CD4-positive, CD25-positive, alpha-beta regulatory T cell (primary cell): Measurements from ENCODE around the gene CFAP221. TPM values are rescaled to one million over a fixed set of nuclear protein-coding genes. Genes with fewer than 3 reads are reported as not detected.
"Not testable (repeated sequence)": the region's sequence is repeated elsewhere in the genome, so short reads cannot be mapped to it uniquely, and the experiment has no call there.

Experiments
- ATAC-seq, 2 donors: fragments of 150-1000 bp; cut with Tn5 transposase; one replicate each; pipeline ENCODE4 v1.10.0; 2021; ENCODE audit warnings: low read depth in 2 of 2, moderate number of reproducible peaks in 2 of 2, moderate library complexity in 1 of 2
- DNase-seq, 3 donors: peaks; one replicate each; pipeline versions ENCODE4 v3.0.0 to v3.0.0-alpha.2; 2012 to 2022; ENCODE audit warnings: mixed read lengths in 1 of 3
- H3K27ac ChIP-seq: one replicate; pipeline ENCODE4 v1.7.0; 2013; ENCODE audit warnings: mild to moderate bottlenecking, low read length; ENCODE audit not compliant: insufficient read depth, poor library complexity, severe bottlenecking
- H3K27me3 ChIP-seq: one replicate; pipeline ENCODE4 v1.7.0; 2013; ENCODE audit warnings: low read length; ENCODE audit not compliant: control insufficient read depth, insufficient read depth
- H3K36me3 ChIP-seq: one replicate; pipeline ENCODE4 v1.7.0; 2013; ENCODE audit warnings: mild to moderate bottlenecking, low read length, moderate library complexity; ENCODE audit not compliant: control insufficient read depth, insufficient read depth
- H3K4me1 ChIP-seq: 2 replicates; pipeline ENCODE4 v1.7.0; 2013; ENCODE audit warnings: mild to moderate bottlenecking, low read length; ENCODE audit not compliant: insufficient read depth, control insufficient read depth, poor library complexity, severe bottlenecking
- H3K4me3 ChIP-seq: one replicate; pipeline ENCODE4 v1.7.0; 2013; ENCODE audit warnings: low read depth, mild to moderate bottlenecking, low read length, moderate library complexity
- H3K9me3 ChIP-seq, 2 experiments: 1 replicate in 1 of 2; 2 replicates in 1 of 2; pipeline ENCODE4 v1.7.0; 2013; ENCODE audit warnings: low read length in 2 of 2, mild to moderate bottlenecking in 1 of 2, moderate library complexity in 1 of 2; ENCODE audit not compliant: control insufficient read depth in 2 of 2
- H3K27ac Mint-ChIP-seq, 3 donors: one replicate each; pipeline ENCODE4 v1.8.0; 2020 to 2022; ENCODE audit warnings: mild to moderate bottlenecking in 3 of 3, mixed read lengths in 3 of 3, moderate library complexity in 2 of 3
- H3K27me3 Mint-ChIP-seq: one replicate; pipeline ENCODE4 v1.8.0; 2022; ENCODE audit warnings: mild to moderate bottlenecking, mixed read lengths
- H3K36me3 Mint-ChIP-seq: one replicate; pipeline ENCODE4 v1.8.0; 2020; ENCODE audit warnings: mixed read lengths
- H3K4me1 Mint-ChIP-seq, 4 donors: one replicate each; pipeline ENCODE4 v1.8.0; 2020 to 2022; ENCODE audit warnings: mixed read lengths in 4 of 4, mild to moderate bottlenecking in 1 of 4
- H3K4me3 Mint-ChIP-seq, 4 donors: one replicate each; pipeline ENCODE4 v1.8.0; 2020 to 2022; ENCODE audit warnings: mild to moderate bottlenecking in 4 of 4, mixed read lengths in 4 of 4, moderate library complexity in 3 of 4
- H3K9me3 Mint-ChIP-seq, 7 donors: one replicate each; pipeline ENCODE4 v1.8.0; 2020 to 2022; ENCODE audit warnings: mixed read lengths in 7 of 7, mild to moderate bottlenecking in 3 of 7, moderate library complexity in 2 of 7
- polyA plus RNA-seq, 4 donors: library from polyadenylated mRNA; unstranded; fragments of 300-500 nt; fragmentation: Illumina TruSeq; gene quantifications; one replicate each; pipeline ENCODE4 v1.2.3, GENCODE V29; 2021
- total RNA-seq: library from RNA; stranded (reverse); gene quantifications from one replicate; pipeline ENCODE4 v1.2.3, GENCODE V29; 2022

CFAP221 gene
- total and polyA plus RNA-seq, 5 donors from 2014 or later: not detected

- ATAC-seq (no peak), DNase-seq (no peak)
- Histone ChIP-seq H3K9me3 (no peaks in the 10 kb centered on the region), H3K36me3 (no peaks in the 10 kb centered on the region), H3K4me3 (no peak overlapping the region), H3K4me1 (no peaks in the 10 kb centered on the region), H3K27me3 (peaks cover 2% of the 10 kb centered on the region), H3K27ac (no peak overlapping the region)
- Mint-ChIP-seq H3K27ac (no peak overlapping the region), H3K4me1 (no peaks in the 10 kb centered on the region), H3K4me3 (no peak overlapping the region), H3K36me3 (no peaks in the 10 kb centered on the region), H3K27me3 (peaks cover 4% of the 10 kb centered on the region), H3K9me3 (peaks cover 0 to 5% (median 0%) of the 10 kb centered on the region in 7 donors)
Measured at GRCh38 chr2:119596638-119597037, 52.4 kb downstream of the CFAP221 start.

DNA sequence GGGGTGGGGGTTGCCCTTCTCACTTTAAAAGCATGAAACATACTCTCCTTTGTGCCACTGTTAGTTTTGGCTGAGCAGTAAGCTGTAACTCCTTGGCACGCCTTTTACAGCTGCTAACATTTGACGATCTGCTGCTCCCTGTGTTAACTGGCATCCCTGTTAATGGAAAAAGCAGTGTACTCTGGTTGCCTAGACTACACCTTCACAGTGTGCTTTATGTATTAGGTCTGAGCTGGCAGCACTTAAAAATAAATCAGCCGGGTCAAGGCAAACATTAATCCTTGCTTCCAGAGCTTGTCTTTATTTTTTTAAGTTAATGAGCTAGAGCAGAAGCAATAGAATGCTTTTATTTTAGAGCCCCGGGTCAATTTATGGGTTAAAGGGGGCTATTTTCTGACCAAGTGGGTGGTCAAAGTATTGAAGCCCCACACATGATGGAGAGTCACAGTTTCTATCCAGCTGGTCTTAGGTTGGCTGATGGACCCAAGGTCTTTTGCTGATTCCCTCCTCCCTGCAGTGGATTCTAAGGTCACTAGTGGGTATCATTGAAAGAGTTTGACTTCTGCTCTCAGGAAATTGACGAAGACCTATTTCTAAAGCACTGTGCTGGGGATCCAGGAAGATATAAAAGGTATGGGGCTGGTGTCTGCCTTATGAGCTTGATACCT lies 54.5 kb downstream of the CFAP221 start:
- Mint-ChIP-seq H3K27ac (peak overlapping the region in 1 of 3 donors; percentile 65), H3K4me1 (no peaks in the 10 kb centered on the region), H3K27me3 (no peaks in the 10 kb centered on the region), H3K36me3 (no peaks in the 10 kb centered on the region), H3K4me3 (no peak overlapping the region), H3K9me3 (peaks cover 0 to 5% (median 0%) of the 10 kb centered on the region in 7 donors)
- DNase-seq (no peak), ATAC-seq (no peak)
- Histone ChIP-seq H3K4me3 (no peak overlapping the region), H3K9me3 (no peaks in the 10 kb centered on the region), H3K27me3 (peaks cover 3% of the 10 kb centered on the region), H3K4me1 (no peaks in the 10 kb centered on the region), H3K36me3 (no peaks in the 10 kb centered on the region), H3K27ac (no peak overlapping the region)

GRCh38 chr2:119599384-119599783 lies 55.1 kb downstream of the CFAP221 start:
- Histone ChIP-seq H3K4me1 (no peaks in the 10 kb centered on the region), H3K4me3 (no peak overlapping the region), H3K9me3 (no peaks in the 10 kb centered on the region), H3K36me3 (no peaks in the 10 kb centered on the region), H3K27me3 (peaks cover 3% of the 10 kb centered on the region), H3K27ac (no peak overlapping the region)
- peaks cover 3% of the 10 kb centered on the region for H3K27me3 Mint-ChIP-seq
- no peaks in the 10 kb centered on the region for H3K36me3 Mint-ChIP-seq
- H3K4me1 Mint-ChIP-seq: no peaks in the 10 kb centered on the region
- DNase-seq (no peak), ATAC-seq (no peak)
- H3K9me3 Mint-ChIP-seq: peaks cover 0 to 5% (median 0%) of the 10 kb centered on the region in 7 donors
- peak overlapping the region in 1 of 3 donors; percentile 86 for H3K27ac Mint-ChIP-seq
- no peak overlapping the region for H3K4me3 Mint-ChIP-seq

GRCh38 chr2:119605096-119605495 lies 60.8 kb downstream of the CFAP221 start:
- Histone ChIP-seq H3K27ac (no peak overlapping the region), H3K27me3 (peaks cover 3% of the 10 kb centered on the region), H3K36me3 (no peaks in the 10 kb centered on the region), H3K9me3 (no peaks in the 10 kb centered on the region), H3K4me3 (no peak overlapping the region), H3K4me1 (no peaks in the 10 kb centered on the region)
- peaks cover 0 to 3% (median 0%) of the 10 kb centered on the region in 7 donors for H3K9me3 Mint-ChIP-seq
- no peaks in the 10 kb centered on the region for H3K4me1 Mint-ChIP-seq
- no peak for ATAC-seq
- H3K27ac Mint-ChIP-seq: no peak overlapping the region
- H3K4me3 Mint-ChIP-seq: no peak overlapping the region
- H3K27me3 Mint-ChIP-seq: peaks cover 13% of the 10 kb centered on the region
- no peaks in the 10 kb centered on the region for H3K36me3 Mint-ChIP-seq
- no peak for DNase-seq

DNA sequence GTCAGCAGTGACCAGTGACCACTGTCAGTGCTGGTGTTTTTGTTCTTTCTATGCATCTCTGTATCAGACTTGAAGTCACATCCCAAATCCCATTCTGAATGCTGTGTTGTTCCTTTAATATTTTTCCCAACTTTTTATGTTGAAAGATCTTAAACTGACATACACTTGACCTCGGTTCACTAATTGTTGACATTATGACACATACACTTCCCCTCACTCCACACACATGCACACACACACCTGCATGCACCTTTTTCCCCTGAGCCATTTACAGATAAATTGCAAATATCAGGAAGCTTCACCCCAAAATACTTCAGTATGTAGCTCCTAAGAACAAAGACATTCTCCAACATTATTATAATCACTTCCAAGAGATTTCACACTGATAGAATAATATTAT lies 62.4 kb downstream of the CFAP221 start:
- Histone ChIP-seq H3K4me3 (no peak overlapping the region), H3K27me3 (peaks cover under 1% of the 10 kb centered on the region), H3K4me1 (no peaks in the 10 kb centered on the region), H3K27ac (no peak overlapping the region), H3K36me3 (no peaks in the 10 kb centered on the region), H3K9me3 (no peaks in the 10 kb centered on the region)
- DNase-seq (no peak), ATAC-seq (no peak)
- Mint-ChIP-seq H3K36me3 (no peaks in the 10 kb centered on the region), H3K9me3 (peaks cover 0 to 1% (median 0%) of the 10 kb centered on the region in 7 donors), H3K4me3 (no peak overlapping the region), H3K27ac (no peak overlapping the region), H3K27me3 (peaks cover 13% of the 10 kb centered on the region), H3K4me1 (no peaks in the 10 kb centered on the region)

GRCh38 chr2:119608553-119608952 lies 64.3 kb downstream of the CFAP221 start:
- H3K9me3 Mint-ChIP-seq: peaks cover 0 to 11% (median 4%) of the 10 kb centered on the region in 7 donors
- H3K27me3 Mint-ChIP-seq: peaks cover 13% of the 10 kb centered on the region
- H3K4me3 ChIP-seq: no peak overlapping the region
- no peak overlapping the region for H3K4me3 Mint-ChIP-seq
- DNase-seq (no peak), ATAC-seq (no peak)
- H3K27ac Mint-ChIP-seq: no peak overlapping the region
- no peaks in the 10 kb centered on the region for H3K36me3 ChIP-seq
- no peaks in the 10 kb centered on the region for H3K36me3 Mint-ChIP-seq
- H3K9me3 ChIP-seq: peaks cover 0 to 7% of the 10 kb centered on the region in 2 experiments
- no peaks in the 10 kb centered on the region for H3K27me3 ChIP-seq
- H3K4me1 ChIP-seq: no peaks in the 10 kb centered on the region
- H3K4me1 Mint-ChIP-seq: no peaks in the 10 kb centered on the region
- H3K27ac ChIP-seq: no peak overlapping the region

DNA sequence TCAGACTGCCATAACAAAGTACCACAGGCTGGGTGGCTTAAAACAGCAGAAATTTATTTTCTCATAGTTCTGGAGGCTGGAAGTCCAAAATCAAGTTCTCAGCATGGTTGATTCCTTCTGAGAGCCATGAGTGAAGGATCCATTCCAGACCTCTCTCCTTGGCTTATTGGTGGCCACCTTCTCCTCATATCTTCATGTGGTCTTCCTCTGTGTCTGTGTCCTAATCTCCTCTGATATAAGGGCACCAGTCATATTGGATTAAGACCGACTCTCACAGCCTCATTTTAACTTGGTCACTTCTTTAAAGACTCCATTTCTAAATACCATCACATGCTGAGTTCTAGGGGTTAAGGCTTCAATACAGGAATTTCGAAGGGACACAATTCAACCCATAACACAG lies 65.1 kb downstream of the CFAP221 start:
- ATAC-seq: no peak
- H3K9me3 Mint-ChIP-seq: peaks cover 0 to 18% (median 9%) of the 10 kb centered on the region in 7 donors
- no peak for DNase-seq
- no peak overlapping the region for H3K27ac Mint-ChIP-seq
- Histone ChIP-seq H3K9me3 (peaks cover 6 to 14% of the 10 kb centered on the region in 2 experiments), H3K4me3 (no peak overlapping the region), H3K27ac (no peak overlapping the region), H3K4me1 (no peaks in the 10 kb centered on the region), H3K36me3 (no peaks in the 10 kb centered on the region), H3K27me3 (no peaks in the 10 kb centered on the region)
- no peaks in the 10 kb centered on the region for H3K36me3 Mint-ChIP-seq
- H3K4me1 Mint-ChIP-seq: no peaks in the 10 kb centered on the region
- peak overlapping the region in 1 of 4 donors; percentile 66 for H3K4me3 Mint-ChIP-seq
- peaks cover 11% of the 10 kb centered on the region for H3K27me3 Mint-ChIP-seq

DNA sequence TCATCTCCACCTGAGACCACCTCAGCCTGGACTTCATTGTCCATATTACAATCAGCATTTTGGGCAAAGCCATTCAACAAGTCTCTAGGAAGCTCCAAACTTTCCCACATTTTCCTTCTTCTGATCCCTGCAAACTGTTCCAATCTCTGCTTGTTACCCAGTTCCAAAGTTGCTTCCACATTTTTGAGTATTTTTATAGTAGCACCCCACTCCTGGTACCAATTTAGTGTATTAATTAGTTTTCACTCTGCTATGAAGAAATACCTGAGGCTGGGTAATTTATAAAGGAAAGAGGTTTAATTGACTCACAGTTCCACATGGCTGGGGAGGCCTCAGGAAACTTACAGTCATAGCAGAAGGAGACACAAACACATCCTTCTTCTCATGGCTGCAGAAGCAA lies 69.9 kb downstream of the CFAP221 start:
- H3K4me1 ChIP-seq, ATAC-seq, H3K4me3 ChIP-seq, H3K36me3 ChIP-seq, H3K36me3 Mint-ChIP-seq, H3K4me1 Mint-ChIP-seq, H3K27me3 Mint-ChIP-seq, H3K27ac ChIP-seq, H3K27me3 ChIP-seq, H3K27ac Mint-ChIP-seq, DNase-seq, H3K4me3 Mint-ChIP-seq: not testable (repeated sequence)
- peaks cover 4 to 35% (median 21%) of the 10 kb centered on the region in 7 donors for H3K9me3 Mint-ChIP-seq
- peaks cover 13 to 23% of the 10 kb centered on the region in 2 experiments for H3K9me3 ChIP-seq
